AG04449 (cell line): Measurements from ENCODE around the gene MYL12A.
"Not testable (repeated sequence)": the region's sequence is repeated elsewhere in the genome, so short reads cannot be mapped to it uniquely, and the experiment has no call there.

Experiments
- CTCF ChIA-PET: fragments of 350-600 bp; formaldehyde crosslinking; extraction: SDS; loops from one replicate; lab custom pipeline; 2021; ENCODE audit warnings: antibody characterized with exemption; lab: Yijun Ruan, JAX
- POLR2A ChIA-PET: fragments of 400-600, 350-600 bp; formaldehyde crosslinking; extraction: SDS; loops from one replicate; lab custom pipeline; 2020; ENCODE audit warnings: antibody characterized with exemption, inconsistent platforms; lab: Yijun Ruan, JAX
- DNase-seq: peaks from one replicate; pipeline ENCODE4 v3.0.0-alpha.2; 2010; ENCODE audit warnings: low read depth, low spot score
- H3K4me3 ChIP-seq: 2 replicates; pipeline ENCODE4 v1.5.1; 2011; ENCODE audit warnings: low read depth, mild to moderate bottlenecking, control low read depth, low read length
- TF ChIP-seq, protein P1 (sequence below): IDR thresholded peaks from one replicate; pipeline ENCODE4 v1.5.1; 2011; ENCODE audit warnings: mild to moderate bottlenecking, moderate library complexity, low read length, control low read depth, inconsistent platforms; ENCODE audit not compliant: insufficient read depth; ENCODE audit errors: missing control alignments

The MYL12A gene

DNA sequence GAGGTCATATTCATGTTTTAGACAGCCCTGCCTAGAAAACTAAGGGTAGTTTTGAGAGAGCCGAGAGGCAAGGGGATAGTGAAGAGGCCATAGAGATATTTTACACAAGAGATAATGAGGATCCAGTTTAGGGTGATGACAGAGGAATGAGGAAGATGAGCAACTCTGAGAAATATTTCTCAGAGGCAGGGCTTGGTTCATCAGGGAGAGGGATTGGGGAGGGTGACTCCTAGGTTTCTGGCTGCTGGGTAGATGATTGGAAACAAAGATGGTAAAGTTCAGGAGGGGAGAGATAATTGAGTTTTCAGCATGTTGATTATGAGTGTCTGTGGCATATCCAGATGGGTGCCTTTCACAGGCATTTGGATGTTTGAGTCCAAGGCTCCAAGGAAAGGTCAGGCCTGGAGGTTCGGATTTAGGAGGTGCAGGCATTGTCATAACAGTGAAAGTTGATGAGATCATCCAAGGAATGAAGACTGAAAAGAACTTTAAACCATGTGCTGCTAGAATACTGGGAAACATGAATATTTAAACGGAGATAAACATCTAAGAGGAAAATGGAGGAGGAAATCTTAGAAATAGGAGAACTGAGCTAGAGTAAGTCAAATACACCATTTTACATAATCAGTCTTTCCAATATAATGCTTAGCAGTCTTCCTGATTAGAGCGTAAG lies 21.8 kb downstream of the MYL12A start:
- TF ChIP-seq, protein P1, sequence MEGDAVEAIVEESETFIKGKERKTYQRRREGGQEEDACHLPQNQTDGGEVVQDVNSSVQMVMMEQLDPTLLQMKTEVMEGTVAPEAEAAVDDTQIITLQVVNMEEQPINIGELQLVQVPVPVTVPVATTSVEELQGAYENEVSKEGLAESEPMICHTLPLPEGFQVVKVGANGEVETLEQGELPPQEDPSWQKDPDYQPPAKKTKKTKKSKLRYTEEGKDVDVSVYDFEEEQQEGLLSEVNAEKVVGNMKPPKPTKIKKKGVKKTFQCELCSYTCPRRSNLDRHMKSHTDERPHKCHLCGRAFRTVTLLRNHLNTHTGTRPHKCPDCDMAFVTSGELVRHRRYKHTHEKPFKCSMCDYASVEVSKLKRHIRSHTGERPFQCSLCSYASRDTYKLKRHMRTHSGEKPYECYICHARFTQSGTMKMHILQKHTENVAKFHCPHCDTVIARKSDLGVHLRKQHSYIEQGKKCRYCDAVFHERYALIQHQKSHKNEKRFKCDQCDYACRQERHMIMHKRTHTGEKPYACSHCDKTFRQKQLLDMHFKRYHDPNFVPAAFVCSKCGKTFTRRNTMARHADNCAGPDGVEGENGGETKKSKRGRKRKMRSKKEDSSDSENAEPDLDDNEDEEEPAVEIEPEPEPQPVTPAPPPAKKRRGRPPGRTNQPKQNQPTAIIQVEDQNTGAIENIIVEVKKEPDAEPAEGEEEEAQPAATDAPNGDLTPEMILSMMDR: no peak
- no peak for DNase-seq
- ChIA-PET CTCF (interaction anchor here (1.0 to 1.5 kb wide), 2 partner anchors 10 to 396 kb away, joined by 3 read pairs; no protein-coding TSS in a partner anchor), POLR2A (no interaction called here)
- H3K4me3 ChIP-seq: no peak overlapping the region

- DNase-seq: no peak
- ChIA-PET CTCF (interaction anchor here (1.0 to 1.5 kb wide), 2 partner anchors 9 to 396 kb away, joined by 3 read pairs; no protein-coding TSS in a partner anchor), POLR2A (no interaction called here)
- H3K4me3 ChIP-seq: no peak overlapping the region
- TF ChIP-seq, protein P1: no peak
Measured at GRCh38 chr18:3269914-3270299, 22.3 kb downstream of the MYL12A start.

DNA sequence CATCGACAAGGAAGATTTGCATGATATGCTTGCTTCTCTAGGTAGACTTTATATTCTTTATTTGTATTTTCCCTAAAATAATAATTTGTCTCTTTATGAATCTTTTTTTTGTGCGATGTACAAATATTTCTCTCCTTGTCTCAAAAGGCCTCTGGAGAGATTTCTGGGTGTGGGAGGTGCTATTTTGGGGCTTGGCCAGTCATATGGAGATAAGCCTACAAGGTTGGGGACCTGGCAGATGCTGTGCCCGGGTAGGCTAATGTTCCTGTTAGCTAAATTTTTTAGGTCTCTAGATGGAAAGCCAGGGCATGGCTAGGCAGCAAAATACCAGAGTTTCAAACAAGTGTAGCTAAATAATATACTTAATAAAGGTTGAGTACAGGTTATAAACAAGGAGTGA lies 25.4 kb downstream of the MYL12A start:
- TF ChIP-seq, protein P1: no peak
- DNase-seq: no peak
- ChIA-PET CTCF (interaction anchor here (1.1 to 3.5 kb wide), 2 partner anchors 9 to 393 kb away, joined by 3 to 14 read pairs; no protein-coding TSS in a partner anchor), POLR2A (no interaction called here)
- H3K4me3 ChIP-seq: no peak overlapping the region

DNA sequence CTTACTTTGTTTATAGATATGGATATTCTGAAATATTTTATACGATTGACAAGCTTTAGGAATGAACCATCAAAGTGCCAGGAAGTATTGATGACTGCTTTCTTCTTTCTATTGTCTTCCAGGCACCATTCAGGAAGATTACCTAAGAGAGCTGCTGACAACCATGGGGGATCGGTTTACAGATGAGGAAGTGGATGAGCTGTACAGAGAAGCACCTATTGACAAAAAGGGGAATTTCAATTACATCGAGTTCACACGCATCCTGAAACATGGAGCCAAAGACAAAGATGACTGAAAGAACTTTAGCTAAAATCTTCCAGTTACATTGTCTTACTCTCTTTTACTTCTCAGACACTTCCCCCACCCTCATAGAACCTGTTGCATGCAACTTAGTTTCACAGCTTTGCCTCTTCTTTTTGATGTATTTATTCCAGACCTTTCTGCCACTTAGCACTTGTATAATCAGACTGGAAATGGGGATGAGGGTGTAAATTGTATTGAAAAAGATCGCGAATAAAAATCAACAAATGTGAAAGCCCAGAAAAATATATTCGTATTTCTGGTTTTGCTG lies 30.1 kb downstream of the MYL12A start:
- H3K4me3 ChIP-seq, DNase-seq, POLR2A ChIA-PET: not testable (repeated sequence)
- CTCF ChIA-PET: interaction anchor here (1.2 to 2.3 kb wide), 4 partner anchors 308 to 718 kb away, joined by 4 to 16 read pairs (median 10); no protein-coding TSS in a partner anchor

GRCh38 chr18:3279201-3280185 lies 31.9 kb downstream of the MYL12A start:
- H3K4me3 ChIP-seq: no peak overlapping the region
- TF ChIP-seq, protein P1: no peak
- ChIA-PET POLR2A (no interaction called here), CTCF (interaction anchor here (1.0 to 2.3 kb wide), 13 partner anchors 9 to 716 kb away, joined by 3 to 28 read pairs (median 3); no protein-coding TSS in a partner anchor)
- DNase-seq: no peak

DNA sequence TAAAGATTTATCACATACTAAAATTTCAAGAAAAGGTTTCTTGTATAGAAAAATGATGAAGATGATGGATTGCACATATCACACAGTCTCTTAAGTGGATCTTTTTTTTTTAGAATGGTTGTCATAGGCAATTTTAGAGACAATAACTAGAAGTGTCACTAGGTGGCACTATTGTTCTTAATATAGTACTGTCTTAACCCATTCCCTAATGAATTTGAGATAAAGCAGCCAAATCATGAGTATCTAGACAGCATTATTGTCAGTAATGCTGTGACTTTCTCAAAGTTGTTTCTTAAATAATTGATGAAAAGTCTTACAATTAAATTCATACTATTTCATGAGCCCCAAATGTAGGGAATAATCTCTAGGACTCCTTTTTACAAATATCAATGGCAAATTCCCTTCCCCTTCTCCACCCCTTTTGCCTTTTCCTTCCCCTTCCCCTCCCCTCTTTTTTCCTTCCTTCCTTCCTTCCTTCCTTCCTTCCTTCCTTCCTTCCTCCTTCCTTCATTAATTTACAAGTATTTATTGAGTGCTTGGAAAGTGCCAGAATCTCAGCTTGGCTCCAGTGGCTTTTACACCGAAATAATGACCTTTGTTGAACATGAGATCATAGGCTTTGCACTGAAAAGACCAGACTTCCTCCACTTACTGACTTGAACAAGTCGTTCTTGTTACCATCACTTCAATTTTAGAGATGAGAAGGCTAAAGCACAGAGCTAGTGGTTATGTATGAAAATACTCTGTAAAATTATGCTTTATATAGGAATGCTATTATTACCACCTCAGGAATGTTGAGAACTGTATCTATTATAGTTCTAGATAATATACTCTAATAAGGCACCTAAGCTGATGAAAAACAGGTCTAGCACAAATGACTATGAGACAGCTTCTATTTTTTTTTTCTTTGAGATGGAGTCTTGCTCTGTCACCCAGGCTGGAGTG lies 34.1 kb downstream of the MYL12A start:
- POLR2A ChIA-PET: interaction anchor here (1.4 kb wide), 2 partner anchors 312 to 384 kb away, joined by 3 to 14 read pairs; no protein-coding TSS in a partner anchor
- DNase-seq: no peak

More for the DNA sequence above, 34.1 kb downstream of the MYL12A start:
- CTCF ChIA-PET: interaction anchor here (0.6 to 6.5 kb wide), 33 partner anchors 8 to 789 kb away, joined by 3 to 137 read pairs (median 4); no protein-coding TSS in a partner anchor
- TF ChIP-seq, protein P1: peak; percentile 31
- H3K4me3 ChIP-seq: no peak overlapping the region
